ENCODE measurements around the gene TRIM60. TPM values are rescaled to one million over a fixed set of nuclear protein-coding genes. Genes with fewer than 3 reads are reported as not detected.
"Not testable (repeated sequence)": the region's sequence is repeated elsewhere in the genome, so short reads cannot be mapped to it uniquely, and the experiment has no call there.

Gene TRIM60
- total RNA-seq, 4 donors from 2014 or later = not detected

- intact Hi-C loops (cut with DNase I) = no loop called here
- Histone ChIP-seq H3K9me3 (no peaks in the 10 kb centered on the region), H3K4me3 (no peak overlapping the region), H3K4me1 (peaks cover 0 to 6% (median 2%) of the 10 kb centered on the region in 4 donors), H3K27me3 (no peaks in the 10 kb centered on the region), H3K27ac (replicated peaks in 1 of 4) (no peak overlapping the region), H3K36me3 (no peaks in the 10 kb centered on the region)
- 95% methylated on average over 2 of the region's 2 CpGs for WGBS
- DNase-seq (ENCODE audit: extremely low spot score) = no peak
- TF ChIP-seq EP300 (IDR thresholded peaks at IDR 0.05) (no peak), CTCF (IDR thresholded peaks at IDR 0.05) (no peak), POLR2A (IDR thresholded peaks at IDR 0.05; ENCODE audit: low read depth) (no peak), POLR2AphosphoS5 (IDR thresholded peaks at IDR 0.05) (no peak)
These were observed 21.3 kb upstream of the TRIM60 start for GRCh38 chr4:165010487-165010886.

DNA sequence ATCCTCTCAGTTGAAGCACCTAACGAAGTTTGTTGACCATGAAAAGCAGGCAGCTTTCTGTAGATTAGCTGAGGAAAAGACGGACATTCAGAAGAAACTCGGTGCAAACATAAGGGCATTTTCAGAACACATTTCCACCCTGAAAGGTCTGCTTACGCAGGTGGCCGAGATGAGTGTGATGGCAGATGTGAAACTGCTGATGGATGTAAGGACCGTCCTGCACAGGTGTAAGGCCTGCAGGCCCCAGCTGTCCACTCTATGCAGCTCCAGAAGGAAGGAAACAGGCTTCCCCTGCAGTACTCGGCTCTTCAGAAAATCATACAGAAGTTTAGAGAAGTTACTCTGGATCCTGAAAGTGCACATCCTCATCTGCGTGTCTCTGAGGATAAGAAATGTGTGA is 20.8 kb upstream of the TRIM60 start:
- intact Hi-C loops (cut with DNase I) = no loop called here
- H3K4me3 ChIP-seq = no peak overlapping the region
- H3K4me1 ChIP-seq = peaks cover 0 to 6% (median 2%) of the 10 kb centered on the region in 4 donors
- no peak overlapping the region for H3K27ac ChIP-seq (replicated peaks in 1 of 4)
- WGBS = 80% methylated on average over 8 of the region's 8 CpGs
- DNase-seq (ENCODE audit: extremely low spot score) = no peak
- no peaks in the 10 kb centered on the region for H3K36me3 ChIP-seq
- H3K27me3 ChIP-seq = no peaks in the 10 kb centered on the region
- TF ChIP-seq EP300 (IDR thresholded peaks at IDR 0.05) = no peak
- H3K9me3 ChIP-seq = no peaks in the 10 kb centered on the region

GRCh38 chr4:165011403-165011802 is 20.4 kb upstream of the TRIM60 start:
- WGBS = 93% methylated on average over 5 of the region's 5 CpGs
- no peaks in the 10 kb centered on the region for H3K9me3 ChIP-seq
- no peak overlapping the region for H3K27ac ChIP-seq (replicated peaks in 1 of 4)
- H3K4me1 ChIP-seq = peaks cover 0 to 4% (median 2%) of the 10 kb centered on the region in 4 donors
- H3K36me3 ChIP-seq = no peaks in the 10 kb centered on the region
- H3K27me3 ChIP-seq = no peaks in the 10 kb centered on the region
- H3K4me3 ChIP-seq = no peak overlapping the region
- intact Hi-C loops (cut with DNase I) = no loop called here
- DNase-seq (ENCODE audit: extremely low spot score) = no peak
- TF ChIP-seq EP300 (IDR thresholded peaks at IDR 0.05) (no peak), CTCF (IDR thresholded peaks at IDR 0.05) (no peak), POLR2A (IDR thresholded peaks at IDR 0.05; ENCODE audit: low read depth) (no peak), POLR2AphosphoS5 (IDR thresholded peaks at IDR 0.05) (no peak)

DNA sequence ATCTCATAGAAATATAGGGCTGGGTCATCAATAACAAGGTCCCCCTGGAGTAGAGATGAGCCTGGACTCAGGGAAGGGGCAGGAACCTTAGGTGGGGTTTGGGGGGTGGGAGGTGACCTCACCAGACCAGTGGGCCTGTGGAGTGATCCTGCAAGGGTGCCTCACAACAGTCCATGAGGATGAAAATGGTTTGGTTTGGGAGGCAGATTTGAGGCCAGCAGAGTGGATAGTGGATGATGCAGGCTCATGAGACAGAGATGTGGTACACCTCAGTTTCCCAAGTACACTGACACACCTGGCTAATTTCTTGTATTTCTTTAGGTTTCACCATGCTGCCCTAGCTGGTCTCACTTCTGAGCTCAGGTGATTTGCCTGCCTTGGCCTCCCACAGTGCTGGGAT is 18.1 kb upstream of the TRIM60 start:
- no peaks in the 10 kb centered on the region for H3K9me3 ChIP-seq
- no peak for DNase-seq (ENCODE audit: extremely low spot score)
- TF ChIP-seq POLR2AphosphoS5 (IDR thresholded peaks at IDR 0.05) (no peak), EP300 (IDR thresholded peaks at IDR 0.05) (no peak), CTCF (IDR thresholded peaks at IDR 0.05) (no peak), POLR2A (IDR thresholded peaks at IDR 0.05; ENCODE audit: low read depth) (no peak)
- no peak overlapping the region for H3K4me3 ChIP-seq
- no peak overlapping the region for H3K27ac ChIP-seq (replicated peaks in 1 of 4)
- no peaks in the 10 kb centered on the region for H3K36me3 ChIP-seq
- H3K4me1 ChIP-seq = no peaks in the 10 kb centered on the region
- no peaks in the 10 kb centered on the region for H3K27me3 ChIP-seq
- intact Hi-C loops (cut with DNase I) = no loop called here

- WGBS = 51% methylated on average over 5 of the region's 5 CpGs
- DNase-seq (ENCODE audit: extremely low spot score) = no peak
- no peaks in the 10 kb centered on the region for H3K9me3 ChIP-seq
- intact Hi-C loops (cut with DNase I) = no loop called here
- TF ChIP-seq POLR2AphosphoS5 (IDR thresholded peaks at IDR 0.05) = no peak
- TF ChIP-seq POLR2A (IDR thresholded peaks at IDR 0.05; ENCODE audit: low read depth) = no peak
- no peak for TF ChIP-seq EP300 (IDR thresholded peaks at IDR 0.05)
- TF ChIP-seq CTCF (IDR thresholded peaks at IDR 0.05) = no peak
- H3K27me3 ChIP-seq = no peaks in the 10 kb centered on the region
- no peak overlapping the region for H3K4me3 ChIP-seq
- no peak overlapping the region for H3K27ac ChIP-seq (replicated peaks in 1 of 4)
- no peaks in the 10 kb centered on the region for H3K36me3 ChIP-seq
- no peaks in the 10 kb centered on the region for H3K4me1 ChIP-seq
These were observed 14.8 kb upstream of the TRIM60 start for GRCh38 chr4:165016971-165017370.

DNA sequence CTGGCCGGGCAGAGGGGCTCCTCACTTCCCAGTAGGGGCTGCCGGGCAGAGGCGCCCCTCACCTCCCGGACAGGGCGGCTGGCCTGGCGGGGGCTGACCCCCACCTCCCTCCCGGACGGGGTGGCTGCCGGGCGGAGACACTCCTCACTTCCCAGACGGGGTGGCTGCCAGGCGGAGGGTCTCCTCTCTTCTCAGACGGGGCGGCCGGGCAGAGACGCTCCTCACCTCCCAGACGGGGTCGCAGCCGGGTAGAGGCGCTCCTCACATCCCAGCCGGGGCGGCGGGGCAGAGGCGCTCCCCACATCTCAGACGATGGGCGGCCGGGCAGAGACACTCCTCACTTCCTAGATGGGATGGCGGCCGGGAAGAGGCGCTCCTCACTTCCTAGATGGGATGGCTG is 11.8 kb upstream of the TRIM60 start:
- H3K27me3 ChIP-seq; intact Hi-C loops (cut with DNase I); H3K4me3 ChIP-seq; H3K27ac ChIP-seq (replicated peaks in 1 of 4); H3K9me3 ChIP-seq; H3K4me1 ChIP-seq; DNase-seq (ENCODE audit: extremely low spot score); H3K36me3 ChIP-seq: not testable (repeated sequence)
- WGBS = no CpG with 5 or more reads among the region's 30 CpGs

- H3K9me3 ChIP-seq; H3K27me3 ChIP-seq; H3K4me1 ChIP-seq; H3K4me3 ChIP-seq; intact Hi-C loops (cut with DNase I); DNase-seq (ENCODE audit: extremely low spot score); H3K36me3 ChIP-seq; H3K27ac ChIP-seq (replicated peaks in 1 of 4): not testable (repeated sequence)
- 93% methylated on average over 8 of the region's 8 CpGs for WGBS
These were observed 6.0 kb upstream of the TRIM60 start for GRCh38 chr4:165025782-165026181.

Data from esophagus muscularis mucosa (tissue), 4 donors.